Suprapubic skin (tissue), 4 donors: ENCODE measurements around the gene AK3. TPM values are rescaled to one million over a fixed set of nuclear protein-coding genes. Genes with fewer than 3 reads are reported as not detected.
"Not testable (repeated sequence)": the region's sequence is repeated elsewhere in the genome, so short reads cannot be mapped to it uniquely, and the experiment has no call there.

Experiments
- DNase-seq, 2 donors: peaks; one replicate each; pipeline ENCODE4 v3.0.0-alpha.2; 2019; ENCODE audit warnings: low spot score in 2 of 2
- H3K27ac ChIP-seq: fragments of 200-600 bp; sonication (generic); one replicate; pipeline ENCODE4 v1.5.1; 2019
- H3K27me3 ChIP-seq: fragments of 200-600 bp; sonication (generic); one replicate; pipeline ENCODE4 v1.5.1; 2019
- H3K36me3 ChIP-seq: fragments of 200-600 bp; sonication (generic); one replicate; pipeline ENCODE4 v1.5.1; 2019
- H3K4me1 ChIP-seq: fragments of 200-600 bp; sonication (generic); one replicate; pipeline ENCODE4 v1.5.1; 2019
- H3K4me3 ChIP-seq: fragments of 200-600 bp; sonication (generic); one replicate; pipeline ENCODE4 v1.5.1; 2019; ENCODE audit warnings: mild to moderate bottlenecking
- H3K9me3 ChIP-seq: fragments of 200-600 bp; sonication (generic); one replicate; pipeline ENCODE4 v1.5.1; 2019
- EP300 ChIP-seq: sonication (generic); formaldehyde crosslinking; IDR thresholded peaks from one replicate; pipeline ENCODE4 v1.6.1; 2017; ENCODE audit warnings: antibody characterized with exemption
- POLR2A ChIP-seq, 2 donors: fragments of 450-650 bp; IDR thresholded peaks; one replicate each; pipeline ENCODE4 v1.6.1; 2017; ENCODE audit warnings: antibody characterized with exemption in 2 of 2, mild to moderate bottlenecking in 2 of 2, moderate library complexity in 2 of 2
- POLR2AphosphoS5 ChIP-seq, 3 donors: sonication (generic); formaldehyde crosslinking; IDR thresholded peaks; one replicate each; pipeline ENCODE4 v1.6.1; 2017; ENCODE audit warnings: antibody characterized with exemption in 3 of 3
- WGBS: methylation state at CpG from one replicate; pipeline ENCODE4 v1.1.5; 2018; 5-methylcytosine and 5-hydroxymethylcytosine counted together
- total RNA-seq, 4 donors: library from RNA; depleted of rRNA; stranded (reverse); fragments of >200 nt; gene quantifications; one replicate each; pipeline ENCODE4 v1.1.0, GENCODE V29; 2016
- TF ChIP-seq, protein P1 (sequence below), 2 donors: fragments of 200-600 bp in 1 of 2; fragments of 450-650 bp in 1 of 2; sonication (generic) in 1 of 2; IDR thresholded peaks; one replicate each; pipeline ENCODE4 v1.5.1; 2016 to 2019; ENCODE audit warnings: antibody characterized with exemption in 2 of 2, mild to moderate bottlenecking in 1 of 2, moderate library complexity in 1 of 2

AK3 gene
- total RNA-seq: 10 to 100 TPM; 69.7 to 96.4 (median 78.6) TPM

DNA sequence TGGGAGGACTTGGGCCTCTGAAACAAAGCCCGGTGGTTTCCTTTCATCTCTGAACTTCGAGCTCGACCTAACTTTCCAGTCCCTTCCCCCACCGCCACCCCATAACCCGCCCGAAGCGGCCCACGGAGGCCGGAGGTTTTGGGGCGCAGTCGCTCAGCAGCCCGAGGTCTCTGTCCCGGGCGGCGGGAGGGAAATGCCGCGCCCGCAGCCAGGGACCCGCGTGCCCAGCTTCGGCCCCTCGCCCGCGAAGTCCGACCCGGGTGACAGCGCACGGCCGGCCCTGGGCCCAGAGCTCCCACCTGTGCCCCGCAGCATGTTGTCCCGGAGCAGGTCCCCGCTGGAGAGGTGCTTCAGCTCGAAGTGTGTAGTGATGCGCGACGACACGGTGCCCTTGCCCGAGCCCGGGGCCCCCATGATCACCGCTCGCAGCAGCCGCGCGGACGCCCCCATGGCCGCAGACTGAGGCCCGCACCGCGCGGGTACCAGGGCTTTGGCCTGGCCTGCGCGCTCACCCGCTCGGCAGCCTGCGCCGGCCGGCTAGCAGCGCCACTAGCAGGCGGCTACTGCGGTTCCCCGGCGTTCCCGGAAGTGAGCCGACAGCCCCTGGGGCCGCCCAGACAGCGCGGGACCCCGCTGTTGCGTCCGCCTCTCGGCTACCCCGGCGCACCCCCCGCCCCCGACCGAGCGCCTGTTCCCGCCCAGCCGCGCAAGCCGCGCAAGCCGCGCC is at the start of gene AK3:
AK3 (minus strand) TSS at position 565 of the 727 bp plus-strand sequence; CDS start at position 450, 115 bp downstream.
- WGBS: 2% methylated on average over 7 of the region's 84 CpGs
- no peaks in the 10 kb centered on the region for H3K9me3 ChIP-seq
- peak within 1 kb of the TSS; percentile 83 for H3K4me3 ChIP-seq
- TF ChIP-seq POLR2A (IDR thresholded peaks at IDR 0.05) (peak; percentile 18 to 71), EP300 (no peak), POLR2AphosphoS5 (IDR thresholded peaks at IDR 0.05) (peak in 1 of 3 donors; percentile 85)
- TF ChIP-seq, protein P1, sequence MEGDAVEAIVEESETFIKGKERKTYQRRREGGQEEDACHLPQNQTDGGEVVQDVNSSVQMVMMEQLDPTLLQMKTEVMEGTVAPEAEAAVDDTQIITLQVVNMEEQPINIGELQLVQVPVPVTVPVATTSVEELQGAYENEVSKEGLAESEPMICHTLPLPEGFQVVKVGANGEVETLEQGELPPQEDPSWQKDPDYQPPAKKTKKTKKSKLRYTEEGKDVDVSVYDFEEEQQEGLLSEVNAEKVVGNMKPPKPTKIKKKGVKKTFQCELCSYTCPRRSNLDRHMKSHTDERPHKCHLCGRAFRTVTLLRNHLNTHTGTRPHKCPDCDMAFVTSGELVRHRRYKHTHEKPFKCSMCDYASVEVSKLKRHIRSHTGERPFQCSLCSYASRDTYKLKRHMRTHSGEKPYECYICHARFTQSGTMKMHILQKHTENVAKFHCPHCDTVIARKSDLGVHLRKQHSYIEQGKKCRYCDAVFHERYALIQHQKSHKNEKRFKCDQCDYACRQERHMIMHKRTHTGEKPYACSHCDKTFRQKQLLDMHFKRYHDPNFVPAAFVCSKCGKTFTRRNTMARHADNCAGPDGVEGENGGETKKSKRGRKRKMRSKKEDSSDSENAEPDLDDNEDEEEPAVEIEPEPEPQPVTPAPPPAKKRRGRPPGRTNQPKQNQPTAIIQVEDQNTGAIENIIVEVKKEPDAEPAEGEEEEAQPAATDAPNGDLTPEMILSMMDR (IDR thresholded peaks at IDR 0.05): peak in 1 of 2 donors; percentile 26
- peaks cover 37% of the 10 kb centered on the region for H3K4me1 ChIP-seq
- H3K27me3 ChIP-seq: no peaks in the 10 kb centered on the region
- peak; percentile 90 to 93 for DNase-seq
- peak within 1 kb of the TSS; percentile 93 for H3K27ac ChIP-seq
- H3K36me3 ChIP-seq: no peaks in the 10 kb centered on the region

DNA sequence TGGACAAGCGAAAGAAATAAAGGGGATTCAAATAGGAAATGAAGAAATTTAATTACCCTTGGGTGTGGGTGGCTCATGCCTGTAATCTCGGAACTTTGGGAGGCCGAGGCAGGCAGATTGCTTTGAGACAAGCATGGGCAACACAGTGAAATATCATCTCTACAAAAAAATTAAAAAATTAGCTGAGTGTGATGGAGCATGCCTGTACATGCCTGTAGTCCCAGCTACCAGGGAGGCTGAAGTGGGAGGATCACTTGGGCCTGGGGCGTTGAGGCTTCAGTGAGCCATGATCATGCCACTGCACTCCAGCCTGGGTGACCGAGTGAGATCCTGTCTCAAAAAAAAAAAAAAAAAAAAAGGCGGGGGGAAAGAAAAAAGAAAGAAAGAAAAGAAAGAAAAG is 47.7 kb upstream of the AK3 start:
- Histone ChIP-seq H3K27ac (no peak overlapping the region), H3K4me3 (no peak overlapping the region), H3K4me1 (peaks cover 11% of the 10 kb centered on the region), H3K9me3 (no peaks in the 10 kb centered on the region), H3K27me3 (no peaks in the 10 kb centered on the region), H3K36me3 (no peaks in the 10 kb centered on the region)
- DNase-seq: no peak
- 70% methylated on average over 6 of the region's 6 CpGs for WGBS
- no peak for TF ChIP-seq POLR2A (IDR thresholded peaks at IDR 0.05)
- no peak for TF ChIP-seq POLR2AphosphoS5 (IDR thresholded peaks at IDR 0.05)
- TF ChIP-seq, protein P1 (IDR thresholded peaks at IDR 0.05): no peak
- TF ChIP-seq EP300: no peak

DNA sequence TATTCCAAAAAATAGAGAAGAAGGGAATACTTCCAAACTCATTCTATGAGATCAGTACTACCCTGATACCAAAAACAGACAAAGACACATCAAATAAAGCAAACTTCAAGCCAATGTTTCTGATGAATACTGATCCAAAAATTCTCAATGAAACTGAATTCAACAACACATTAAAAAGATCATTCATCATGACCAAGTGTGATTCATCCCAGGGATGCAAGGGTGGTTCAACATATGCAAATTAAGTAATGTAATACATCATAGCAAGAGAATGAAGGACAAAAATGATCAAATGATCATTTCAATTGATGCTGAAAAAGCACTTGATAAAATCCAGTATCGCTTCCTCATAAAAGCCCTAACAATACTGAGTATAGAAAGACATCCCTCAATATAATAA is 46.9 kb upstream of the AK3 start:
- H3K36me3 ChIP-seq: no peaks in the 10 kb centered on the region
- no peak overlapping the region for H3K27ac ChIP-seq
- WGBS: 89% methylated on average over 1 of the region's 1 CpG
- no peak overlapping the region for H3K4me3 ChIP-seq
- no peak for TF ChIP-seq POLR2A (IDR thresholded peaks at IDR 0.05)
- no peaks in the 10 kb centered on the region for H3K9me3 ChIP-seq
- H3K27me3 ChIP-seq: no peaks in the 10 kb centered on the region
- no peak for DNase-seq
- peaks cover 8% of the 10 kb centered on the region for H3K4me1 ChIP-seq

DNA sequence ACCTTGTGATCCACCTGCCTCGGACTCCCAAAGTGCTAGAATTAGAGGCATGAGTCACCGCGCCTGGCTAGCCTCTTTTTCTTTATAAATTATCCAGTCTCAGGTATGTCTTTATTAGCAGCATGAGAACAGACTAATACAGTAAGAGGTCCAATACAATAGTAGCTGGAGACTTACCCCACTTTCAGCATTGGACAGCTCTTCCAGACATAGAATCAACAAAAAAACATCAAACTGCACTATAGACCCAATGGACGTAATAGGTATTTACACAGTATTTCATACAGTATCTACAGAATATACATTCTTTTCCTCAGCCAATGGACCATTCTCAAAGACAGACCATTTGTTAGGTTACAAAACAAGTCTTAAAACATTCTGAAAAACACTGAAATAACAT is 45.6 kb upstream of the AK3 start:
- Histone ChIP-seq H3K27ac (no peak overlapping the region), H3K27me3 (no peaks in the 10 kb centered on the region), H3K4me3 (no peak overlapping the region), H3K4me1 (no peaks in the 10 kb centered on the region), H3K36me3 (no peaks in the 10 kb centered on the region), H3K9me3 (no peaks in the 10 kb centered on the region)
- DNase-seq: no peak
- WGBS: 95% methylated on average over 4 of the region's 4 CpGs
- TF ChIP-seq EP300: no peak
- TF ChIP-seq, protein P1 (IDR thresholded peaks at IDR 0.05): no peak
- TF ChIP-seq POLR2AphosphoS5 (IDR thresholded peaks at IDR 0.05): no peak
- no peak for TF ChIP-seq POLR2A (IDR thresholded peaks at IDR 0.05)

DNA sequence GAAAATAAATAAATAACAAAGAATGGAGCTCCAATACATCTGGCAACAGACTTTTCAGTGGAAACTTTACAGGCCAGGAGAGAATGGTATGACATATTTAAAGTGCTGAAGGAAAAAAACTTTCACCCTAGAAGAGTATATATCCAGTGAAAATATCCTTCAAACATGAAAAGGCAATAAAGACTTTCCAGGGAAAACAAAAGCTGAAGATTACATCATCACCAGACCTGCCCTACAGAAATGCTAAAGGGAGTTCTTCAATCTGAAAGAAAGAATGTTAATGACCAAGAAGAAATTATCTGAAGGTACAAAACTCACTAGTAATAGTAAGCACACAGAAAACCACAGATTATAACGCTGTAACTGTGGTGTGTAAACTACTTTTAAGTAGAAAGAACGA is 43.4 kb upstream of the AK3 start:
- DNase-seq: no peak
- TF ChIP-seq POLR2A (IDR thresholded peaks at IDR 0.05) (no peak), POLR2AphosphoS5 (IDR thresholded peaks at IDR 0.05) (no peak), EP300 (no peak)
- TF ChIP-seq, protein P1 (IDR thresholded peaks at IDR 0.05): no peak
- no peaks in the 10 kb centered on the region for H3K36me3 ChIP-seq
- H3K27ac ChIP-seq: no peak overlapping the region
- no peaks in the 10 kb centered on the region for H3K9me3 ChIP-seq
- WGBS: 72% methylated on average over 2 of the region's 2 CpGs
- no peaks in the 10 kb centered on the region for H3K27me3 ChIP-seq
- H3K4me3 ChIP-seq: no peak overlapping the region
- no peaks in the 10 kb centered on the region for H3K4me1 ChIP-seq

DNA sequence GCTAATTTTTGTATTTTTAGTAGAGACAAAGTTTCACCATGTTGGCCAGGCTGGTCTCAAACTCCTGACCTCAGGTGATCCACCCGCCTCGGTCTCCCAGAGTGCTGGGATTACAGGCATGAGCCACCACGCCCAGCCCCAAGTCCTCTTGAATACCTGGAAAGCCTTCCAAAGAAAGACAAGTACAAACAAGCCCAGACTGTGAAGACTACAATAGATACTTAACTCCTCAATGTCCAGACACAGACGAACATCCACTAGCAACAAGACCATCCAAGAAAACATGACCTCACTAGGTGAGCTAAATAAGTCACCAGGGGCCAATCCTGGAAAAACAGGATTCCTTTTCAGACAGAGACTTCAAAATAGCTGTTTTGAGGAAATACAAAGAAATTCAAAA is 42.2 kb upstream of the AK3 start:
- DNase-seq, H3K9me3 ChIP-seq, H3K4me1 ChIP-seq, H3K27me3 ChIP-seq, H3K4me3 ChIP-seq, H3K27ac ChIP-seq, H3K36me3 ChIP-seq: not testable (repeated sequence)
- WGBS: 36% methylated on average over 4 of the region's 4 CpGs
